Measurements from ENCODE around the gene KLK3.

KLK3 gene

GRCh38 chr19:50827476-50827875 lies 27.2 kb upstream of the KLK3 start:
- Histone ChIP-seq H3K4me3 (ENCODE audit: low read depth in 1 of 2, low read length in 1 of 2) (no peak overlapping the region), H3K27ac (no peak overlapping the region), H3K4me1 (ENCODE audit: control insufficient read depth in 1 of 2, insufficient read depth in 1 of 2, low read depth in 1 of 2, low read length in 1 of 2) (no peaks in the 10 kb centered on the region), H3K36me3 (no peaks in the 10 kb centered on the region), H3K27me3 (peaks cover 45% of the 10 kb centered on the region), H3K9me3 (no peaks in the 10 kb centered on the region)
- no peak for TF ChIP-seq CTCF (IDR thresholded peaks at IDR 0.05)

GRCh38 chr19:50829801-50830200 lies 24.9 kb upstream of the KLK3 start:
- no peaks in the 10 kb centered on the region for H3K4me1 ChIP-seq (ENCODE audit: control insufficient read depth in 1 of 2, insufficient read depth in 1 of 2, low read depth in 1 of 2, low read length in 1 of 2)
- TF ChIP-seq CTCF (IDR thresholded peaks at IDR 0.05): no peak
- H3K36me3 ChIP-seq: no peaks in the 10 kb centered on the region
- no peaks in the 10 kb centered on the region for H3K9me3 ChIP-seq
- H3K27me3 ChIP-seq: peaks cover 53% of the 10 kb centered on the region
- H3K27ac ChIP-seq: no peak overlapping the region
- H3K4me3 ChIP-seq (ENCODE audit: low read depth in 1 of 2, low read length in 1 of 2): no peak overlapping the region

- peaks cover 60% of the 10 kb centered on the region for H3K27me3 ChIP-seq
- no peaks in the 10 kb centered on the region for H3K36me3 ChIP-seq
- no peaks in the 10 kb centered on the region for H3K4me1 ChIP-seq (ENCODE audit: control insufficient read depth in 1 of 2, insufficient read depth in 1 of 2, low read depth in 1 of 2, low read length in 1 of 2)
- no peak for TF ChIP-seq CTCF (IDR thresholded peaks at IDR 0.05)
- no peak overlapping the region for H3K4me3 ChIP-seq (ENCODE audit: low read depth in 1 of 2, low read length in 1 of 2)
- no peak overlapping the region for H3K27ac ChIP-seq
- H3K9me3 ChIP-seq: no peaks in the 10 kb centered on the region
These were observed 24.3 kb upstream of the KLK3 start for GRCh38 chr19:50830266-50831025.

- TF ChIP-seq CTCF (IDR thresholded peaks at IDR 0.05): no peak
- no peaks in the 10 kb centered on the region for H3K36me3 ChIP-seq
- H3K27ac ChIP-seq: no peak overlapping the region
- H3K9me3 ChIP-seq: no peaks in the 10 kb centered on the region
- H3K4me3 ChIP-seq (ENCODE audit: low read depth in 1 of 2, low read length in 1 of 2): no peak overlapping the region
- H3K4me1 ChIP-seq (ENCODE audit: control insufficient read depth in 1 of 2, insufficient read depth in 1 of 2, low read depth in 1 of 2, low read length in 1 of 2): peaks cover 3 to 4% of the 10 kb centered on the region in 2 experiments
- H3K27me3 ChIP-seq: peaks cover 66% of the 10 kb centered on the region
These were observed 23.7 kb upstream of the KLK3 start for GRCh38 chr19:50831026-50831396.

- Histone ChIP-seq H3K4me3 (ENCODE audit: low read depth in 1 of 2, low read length in 1 of 2) (no peak overlapping the region), H3K4me1 (ENCODE audit: control insufficient read depth in 1 of 2, insufficient read depth in 1 of 2, low read depth in 1 of 2, low read length in 1 of 2) (peaks cover 4 to 5% of the 10 kb centered on the region in 2 experiments), H3K36me3 (no peaks in the 10 kb centered on the region), H3K27ac (no peak overlapping the region), H3K27me3 (peaks cover 71% of the 10 kb centered on the region), H3K9me3 (no peaks in the 10 kb centered on the region)
- TF ChIP-seq CTCF (IDR thresholded peaks at IDR 0.05): no peak
These were observed 22.0 kb upstream of the KLK3 start for GRCh38 chr19:50832666-50833065.
